ENCODE measurements around the gene SCLY. TPM values are rescaled to one million over a fixed set of nuclear protein-coding genes. Genes with fewer than 3 reads are reported as not detected.

Gene SCLY
- total and polyA plus RNA-seq, 2 of the 13 experiments (the other 11 are each of a cell fraction or from before 2014, with no cell fraction given): 27.9 to 38.6 TPM

DNA sequence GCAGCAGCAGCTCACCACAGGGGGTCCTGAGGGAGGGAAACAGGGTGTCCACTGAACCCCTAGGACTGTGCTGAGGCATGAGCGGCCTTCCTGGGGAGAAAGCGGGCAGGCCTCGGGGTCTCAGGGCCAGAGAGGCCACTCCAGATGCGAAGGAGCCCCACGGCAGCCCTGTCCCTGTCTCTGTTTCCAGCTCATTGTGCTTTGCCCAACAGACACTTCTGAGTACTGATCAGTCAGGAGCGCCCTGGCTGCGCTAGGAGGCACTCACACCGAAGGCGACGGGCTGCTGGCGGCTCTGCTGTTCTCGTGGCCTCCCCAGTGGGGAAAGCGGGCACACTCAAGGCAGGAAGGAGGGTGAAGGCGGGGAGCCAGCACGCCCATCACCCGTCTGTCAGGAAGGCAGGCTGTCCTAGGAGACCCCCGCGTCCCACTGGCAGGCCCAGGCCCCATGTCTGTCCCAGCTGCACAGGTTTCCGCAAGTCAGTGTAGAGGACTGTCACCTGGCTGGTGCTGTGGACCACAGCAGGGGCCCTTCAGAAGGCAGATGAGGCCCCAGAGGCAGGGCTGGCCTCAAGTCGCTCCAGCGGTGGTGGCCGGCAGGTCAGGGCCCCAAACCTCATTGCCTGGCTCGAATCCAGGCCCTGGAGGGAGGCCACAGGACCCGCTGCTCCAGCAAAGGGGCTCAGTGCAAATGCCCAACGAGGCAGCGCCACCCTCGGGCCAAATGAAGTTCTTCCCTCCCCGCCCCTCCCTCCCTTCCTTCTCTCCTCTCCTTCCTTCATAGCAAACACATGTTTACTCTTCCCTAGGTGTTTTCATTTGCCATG, 46.1 kb downstream of the SCLY start (continued):
- TF ChIP-seq DDIT3 (CRISPR knock-in tag; IDR thresholded peaks at IDR 0.05) (no peak), ZNF382 (CRISPR knock-in tag; IDR thresholded peaks at IDR 0.05; ENCODE audit: borderline replicate concordance) (no peak), SNAPC2 (CRISPR knock-in tag; IDR thresholded peaks at IDR 0.05) (no peak), RCOR2 (CRISPR knock-in tag; IDR thresholded peaks at IDR 0.05) (no peak), PRPF4 (IDR thresholded peaks at IDR 0.05; ENCODE audit: low read depth, low read length, poor library complexity, severe bottlenecking) (no peak), PCBP1 (IDR thresholded peaks at IDR 0.05; ENCODE audit: borderline replicate concordance, low read depth, low read length) (peak; percentile 91; the same call in 1 of the 2 replicates), CREB1 (IDR thresholded peaks at IDR 0.05) (no peak), CREB1 (CRISPR knock-in tag; IDR thresholded peaks at IDR 0.05) (no peak), NFE2L2 (IDR thresholded peaks at IDR 0.05; ENCODE audit: low read length) (no peak), ASH2L (IDR thresholded peaks at IDR 0.05; ENCODE audit: insufficient read length, low read depth, low read length) (no peak), ZIK1 (CRISPR knock-in tag; IDR thresholded peaks at IDR 0.05; ENCODE audit: borderline replicate concordance, low read depth) (0 out of 2 replicates have a peak, but pooled peaks have one; percentile 3), KDM3A (CRISPR knock-in tag; IDR thresholded peaks at IDR 0.05; ENCODE audit: low read depth) (no peak; the same call in 1 of the 2 replicates), RORA (CRISPR knock-in tag; IDR thresholded peaks at IDR 0.05) (no peak), MTF2 (CRISPR knock-in tag; IDR thresholded peaks at IDR 0.05; ENCODE audit: borderline replicate concordance) (no peak), ZFAT (CRISPR knock-in tag; conservative IDR thresholded peaks at IDR 0.05) (no peak), TCF12 (IDR thresholded peaks at IDR 0.05) (no peak), TCF12 (CRISPR knock-in tag; IDR thresholded peaks at IDR 0.05) (0 out of 2 replicates have a peak, but pooled peaks have one; percentile 71), ZNF747 (CRISPR knock-in tag; IDR thresholded peaks at IDR 0.05; ENCODE audit: borderline replicate concordance) (no peak; the same call in 1 of the 2 replicates), RFX5 (IDR thresholded peaks at IDR 0.05; ENCODE audit: low read depth, low read length) (no peak), ZFP1 (CRISPR knock-in tag; IDR thresholded peaks at IDR 0.05) (no peak), KDM1A (CRISPR knock-in tag; IDR thresholded peaks at IDR 0.05) (no peak), CENPT (CRISPR knock-in tag; IDR thresholded peaks at IDR 0.05; ENCODE audit: low read depth) (no peak)
- TF ChIP-seq, protein P1, sequence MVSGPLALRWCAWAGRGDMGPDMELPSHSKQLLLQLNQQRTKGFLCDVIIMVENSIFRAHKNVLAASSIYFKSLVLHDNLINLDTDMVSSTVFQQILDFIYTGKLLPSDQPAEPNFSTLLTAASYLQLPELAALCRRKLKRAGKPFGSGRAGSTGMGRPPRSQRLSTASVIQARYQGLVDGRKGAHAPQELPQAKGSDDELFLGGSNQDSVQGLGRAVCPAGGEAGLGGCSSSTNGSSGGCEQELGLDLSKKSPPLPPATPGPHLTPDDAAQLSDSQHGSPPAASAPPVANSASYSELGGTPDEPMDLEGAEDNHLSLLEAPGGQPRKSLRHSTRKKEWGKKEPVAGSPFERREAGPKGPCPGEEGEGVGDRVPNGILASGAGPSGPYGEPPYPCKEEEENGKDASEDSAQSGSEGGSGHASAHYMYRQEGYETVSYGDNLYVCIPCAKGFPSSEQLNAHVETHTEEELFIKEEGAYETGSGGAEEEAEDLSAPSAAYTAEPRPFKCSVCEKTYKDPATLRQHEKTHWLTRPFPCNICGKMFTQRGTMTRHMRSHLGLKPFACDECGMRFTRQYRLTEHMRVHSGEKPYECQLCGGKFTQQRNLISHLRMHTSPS (CRISPR knock-in tag; IDR thresholded peaks at IDR 0.05; ENCODE audit: low read depth): no peak
- TF ChIP-seq, protein P2, sequence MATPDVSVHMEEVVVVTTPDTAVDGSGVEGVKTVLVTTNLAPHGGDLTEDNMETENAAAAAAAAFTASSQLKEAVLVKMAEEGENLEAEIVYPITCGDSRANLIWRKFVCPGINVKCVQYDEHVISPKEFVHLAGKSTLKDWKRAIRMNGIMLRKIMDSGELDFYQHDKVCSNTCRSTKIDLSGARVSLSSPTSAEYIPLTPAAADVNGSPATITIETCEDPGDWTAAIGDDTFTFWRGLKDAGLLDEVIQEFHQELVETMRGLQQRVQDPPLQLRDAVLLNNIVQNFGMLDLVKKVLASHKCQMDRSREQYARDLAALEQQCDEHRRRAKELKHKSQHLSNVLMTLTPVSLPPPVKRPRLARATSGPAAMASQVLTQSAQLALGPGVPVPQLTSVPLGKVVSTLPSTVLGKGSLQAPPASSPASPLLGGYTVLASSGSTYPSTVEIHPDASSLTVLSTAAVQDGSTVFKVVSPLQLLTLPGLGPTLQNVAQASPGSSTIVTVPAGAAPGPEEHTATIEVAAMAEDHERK (CRISPR knock-in tag; IDR thresholded peaks at IDR 0.05; ENCODE audit: low read depth): no peak
- TF ChIP-seq, protein P3, sequence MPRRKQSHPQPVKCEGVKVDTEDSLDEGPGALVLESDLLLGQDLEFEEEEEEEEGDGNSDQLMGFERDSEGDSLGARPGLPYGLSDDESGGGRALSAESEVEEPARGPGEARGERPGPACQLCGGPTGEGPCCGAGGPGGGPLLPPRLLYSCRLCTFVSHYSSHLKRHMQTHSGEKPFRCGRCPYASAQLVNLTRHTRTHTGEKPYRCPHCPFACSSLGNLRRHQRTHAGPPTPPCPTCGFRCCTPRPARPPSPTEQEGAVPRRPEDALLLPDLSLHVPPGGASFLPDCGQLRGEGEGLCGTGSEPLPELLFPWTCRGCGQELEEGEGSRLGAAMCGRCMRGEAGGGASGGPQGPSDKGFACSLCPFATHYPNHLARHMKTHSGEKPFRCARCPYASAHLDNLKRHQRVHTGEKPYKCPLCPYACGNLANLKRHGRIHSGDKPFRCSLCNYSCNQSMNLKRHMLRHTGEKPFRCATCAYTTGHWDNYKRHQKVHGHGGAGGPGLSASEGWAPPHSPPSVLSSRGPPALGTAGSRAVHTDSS (CRISPR knock-in tag; conservative IDR thresholded peaks at IDR 0.05): no peak
- TF ChIP-seq, protein P4, sequence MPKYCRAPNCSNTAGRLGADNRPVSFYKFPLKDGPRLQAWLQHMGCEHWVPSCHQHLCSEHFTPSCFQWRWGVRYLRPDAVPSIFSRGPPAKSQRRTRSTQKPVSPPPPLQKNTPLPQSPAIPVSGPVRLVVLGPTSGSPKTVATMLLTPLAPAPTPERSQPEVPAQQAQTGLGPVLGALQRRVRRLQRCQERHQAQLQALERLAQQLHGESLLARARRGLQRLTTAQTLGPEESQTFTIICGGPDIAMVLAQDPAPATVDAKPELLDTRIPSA (CRISPR knock-in tag; IDR thresholded peaks at IDR 0.05; ENCODE audit: borderline replicate concordance): no peak
